Endothelial cell of umbilical vein (primary cell): ENCODE data around the gene SLC7A4. TPM values are rescaled to one million over a fixed set of nuclear protein-coding genes. Genes with fewer than 3 reads are reported as not detected.

Source experiments
- BruUV-seq: library from RNA; stranded (reverse); fragments of 400-500 nt; replicated peaks from 2 replicates; lab custom pipeline; 2021; lab: Mats Ljungman, UMichigan
- CTCF ChIA-PET: fragments of 300-600, 350-600 bp; sonication (Branson Sonifier 250); formaldehyde crosslinking; loops from one replicate; lab custom pipeline; 2021; ENCODE audit warnings: antibody characterized with exemption, inconsistent platforms; lab: Charles Lee
- POLR2A ChIA-PET: fragments of 300-600, 350-600 bp; sonication (Branson Sonifier 250); formaldehyde crosslinking; loops from one replicate; lab custom pipeline; 2021; ENCODE audit warnings: antibody characterized with exemption, inconsistent platforms; lab: Charles Lee
- DNase-seq: peaks from one replicate; pipeline ENCODE4 v3.0.0-alpha.2; 2011; ENCODE audit warnings: low read depth, low spot score
- FAIRE-seq: peaks from 2 replicates; lab custom pipeline; 2011; peaks lifted over from hg19 to GRCh38; lab: Jason Lieb, UNC
- H2AFZ ChIP-seq: 2 replicates; pipeline ENCODE4 v1.6.0; 2012; ENCODE audit warnings: low read depth, low read length, control low read depth, inconsistent platforms
- H3K27ac ChIP-seq: 2 replicates; pipeline ENCODE4 v1.5.1; 2011; ENCODE audit warnings: low read depth, mild to moderate bottlenecking, control low read depth, low read length, moderate library complexity; ENCODE audit not compliant: insufficient read depth
- H3K27me3 ChIP-seq, 2 experiments: 2 replicates each; pipeline versions ENCODE4 v1.6.0 to v1.6.1; 2011; ENCODE audit warnings: low read length in 2 of 2, mixed read lengths in 1 of 2; ENCODE audit not compliant: control insufficient read depth in 2 of 2, insufficient read depth in 2 of 2
- H3K36me3 ChIP-seq, 2 experiments: 2 replicates in 1 of 2; 3 replicates in 1 of 2; pipeline ENCODE4 v1.5.1; 2011; ENCODE audit warnings: low read length in 2 of 2, mild to moderate bottlenecking in 1 of 2, moderate library complexity in 1 of 2; ENCODE audit not compliant: control insufficient read depth in 2 of 2, insufficient read depth in 2 of 2; ENCODE audit errors: extremely low read depth in 1 of 2
- H3K4me1 ChIP-seq: 3 replicates; pipeline ENCODE4 v1.5.1; 2011; ENCODE audit warnings: mild to moderate bottlenecking, low read length; ENCODE audit not compliant: control insufficient read depth, insufficient read depth; ENCODE audit errors: extremely low read depth
- H3K4me2 ChIP-seq: 2 replicates; pipeline ENCODE4 v1.6.1; 2011; ENCODE audit warnings: low read length, control low read depth, mixed read lengths; ENCODE audit not compliant: insufficient read depth
- H3K4me3 ChIP-seq, 3 experiments: fragments of 200-600 bp in 1 of 3; sonication (generic), shearing (Covaris generic) in 1 of 3; replicated peaks in 1 of 3; 2 replicates each; pipeline ENCODE4 v1.5.1; 2011 to 2016; ENCODE audit warnings: control low read depth in 3 of 3, low read length in 3 of 3, mild to moderate bottlenecking in 2 of 3, inconsistent platforms in 1 of 3, low read depth in 1 of 3, moderate library complexity in 1 of 3; ENCODE audit not compliant: insufficient read depth in 1 of 3
- H3K79me2 ChIP-seq: 2 replicates; pipeline ENCODE4 v1.6.0; 2012; ENCODE audit warnings: low read length, inconsistent platforms; ENCODE audit not compliant: control insufficient read depth, insufficient read depth
- H3K9ac ChIP-seq: replicated peaks from 2 replicates; pipeline ENCODE3; 2011; ENCODE audit warnings: low read length, control low read depth; ENCODE audit not compliant: insufficient read depth; ENCODE audit errors: extremely low read depth
- H3K9me1 ChIP-seq: replicated peaks from 3 replicates; pipeline ENCODE4 v1.6.0; 2011; ENCODE audit warnings: mild to moderate bottlenecking, low read length; ENCODE audit not compliant: control insufficient read depth, insufficient read depth; ENCODE audit errors: extremely low read depth
- H3K9me3 ChIP-seq: replicated peaks from 2 replicates; pipeline ENCODE4 v1.5.1; 2012; ENCODE audit warnings: low read length, inconsistent platforms; ENCODE audit not compliant: control insufficient read depth, insufficient read depth
- H4K20me1 ChIP-seq: replicated peaks from 2 replicates; pipeline ENCODE3; 2011; ENCODE audit warnings: mild to moderate bottlenecking, low read length; ENCODE audit not compliant: control insufficient read depth, insufficient read depth; ENCODE audit errors: extremely low read depth
- MAX ChIP-seq: IDR thresholded peaks from 2 replicates; pipeline ENCODE4 v1.6.1; 2011; ENCODE audit not compliant: insufficient read depth, insufficient read length
- POLR2AphosphoS5 ChIP-seq: IDR thresholded peaks from 2 replicates; pipeline ENCODE4 v1.6.1; 2012; ENCODE audit warnings: low read depth, mild to moderate bottlenecking, control low read depth, low read length, moderate library complexity; ENCODE audit not compliant: insufficient read depth
- dilution Hi-C: fragments of 300-500 bp; cut with MboI; formaldehyde crosslinking; loops from one replicate; pipeline ENCODE4 v1.15.0; 2019; ENCODE audit warnings: low sequenced_read_pairs; ENCODE audit not compliant: extremely low pct_ligation_motif_present
- intact Hi-C: fragments of 100-400 bp; cut with micrococcal nuclease; formaldehyde crosslinking; loops from one replicate; pipeline ENCODE4 v1.10.0; 2022
- microRNA counts: library from miRNA; unstranded; fragments of <30 nt; microRNA quantifications from one replicate; lab custom pipeline; 2016
- microRNA-seq: library from miRNA; unstranded; fragments of <30 nt; microRNA quantifications from one replicate; pipeline ENCODE4 v1.2.0, GENCODE V29; 2021; ENCODE audit warnings: borderline number of aligned reads, borderline replicate concordance
- polyA plus RNA-seq, 4 experiments: library from polyadenylated mRNA; depleted of rRNA in 3 of 4; stranded (reverse) in 3 of 4; unstranded in 1 of 4; fragments of >200 nt; gene quantifications; 2 replicates each; pipeline versions ENCODE4 v1.2.1 to v1.2.3, GENCODE V29; 2011 to 2012; ENCODE audit warnings: missing spikeins in 1 of 4
- small RNA-seq: library from RNA; depleted of rRNA; stranded (forward); fragments of <200 nt; gene quantifications from one replicate; pipeline ENCODE3, GENCODE V24; 2012; ENCODE audit warnings: low replicate concordance, low read depth; ENCODE audit not compliant: insufficient read depth, insufficient read length
- total RNA-seq: library from RNA; stranded (reverse); gene quantifications from 2 replicates; pipeline ENCODE4 v1.2.3, GENCODE V29; 2021

SLC7A4 gene
- total and polyA plus RNA-seq, 2 donors (not counting 3 experiments of a cell fraction or from before 2014, with no cell fraction given) = not detected

GRCh38 chr22:20979243-20979809, 53.0 kb downstream of the SLC7A4 start:
- CTCF ChIA-PET = interaction anchor here (0.9 to 1.2 kb wide), 3 partner anchors 18 to 94 kb away, joined by 3 to 6 read pairs (median 3); no protein-coding TSS in a partner anchor

More at GRCh38 chr22:20979243-20979809, 53.0 kb downstream of the SLC7A4 start:
- H3K4me1 ChIP-seq = peaks cover 17% of the 10 kb centered on the region
- POLR2A ChIA-PET = no interaction called here
- peak overlapping the region in 1 of 3 experiments; percentile 12 for H3K4me3 ChIP-seq
- no peaks in the 10 kb centered on the region for H4K20me1 ChIP-seq
- H3K9me1 ChIP-seq = no peaks in the 10 kb centered on the region
- dilution Hi-C loops = no loop called here
- DNase-seq (peak; percentile 75), FAIRE-seq (peak; percentile 73)
- no peak overlapping the region for H3K27ac ChIP-seq
- peak overlapping the region; percentile 93 for H2AFZ ChIP-seq
- H3K4me2 ChIP-seq = peak overlapping the region; percentile 55
- H3K79me2 ChIP-seq = peaks cover 17% of the 10 kb centered on the region
- H3K27me3 ChIP-seq = no peaks in the 10 kb centered on the region
- intact Hi-C loops = no loop called here
- no peak overlapping the region for H3K9ac ChIP-seq
- no TSS peak for BruUV-seq
- no peak for TF ChIP-seq POLR2AphosphoS5
- TF ChIP-seq MAX = peak; percentile 49
- H3K9me3 ChIP-seq = peaks cover 5% of the 10 kb centered on the region
- H3K36me3 ChIP-seq = no peaks in the 10 kb centered on the region

MicroRNAs within 50 kb of the gene (microRNA counts, 767-probe panel; counts per million panel counts)
- 723 counts per million, percentile 96 among the panel's probes with 10 or more counts for microRNA hsa-miR-649 (lab: Ali Mortazavi, UCI)

Small RNA genes lying within 50 kb of the gene (microRNA-seq; reads per million reads assigned to microRNA genes)
- gene MIR649 = not detected

Small RNA genes lying within 50 kb of the gene (small RNA-seq; reads per million reads assigned to genes)
- not detected for gene MIR649

Other genes starting within 250 kb of the SLC7A4 start
- 51.4 and 56.4 TPM in 2 replicates for gene PI4KA, start 173.8 kb downstream of the SLC7A4 start, total RNA-seq
- 28.9 and 30.1 TPM in 2 replicates for gene PI4KA, start 173.8 kb downstream of the SLC7A4 start, polyA plus RNA-seq
- 26.7 and 27.0 TPM in 2 replicates for gene SNAP29, start 173.6 kb downstream of the SLC7A4 start, total RNA-seq
- gene SNAP29, start 173.6 kb downstream of the SLC7A4 start, polyA plus RNA-seq = 16.2 and 16.4 TPM in 2 replicates
- 47.1 and 50.6 TPM in 2 replicates for gene CRKL, start 115.2 kb downstream of the SLC7A4 start, total RNA-seq
- gene CRKL, start 115.2 kb downstream of the SLC7A4 start, polyA plus RNA-seq = 15.4 and 18.0 TPM in 2 replicates
- not detected in 2 replicates for gene AIFM3, start 65.3 kb downstream of the SLC7A4 start, total RNA-seq
- gene AIFM3, start 65.3 kb downstream of the SLC7A4 start, polyA plus RNA-seq = 0.11 and 0.15 TPM in 2 replicates
- 60.1 and 86.8 TPM in 2 replicates for gene LZTR1, start 50.3 kb downstream of the SLC7A4 start, total RNA-seq
- 56.6 and 60.7 TPM in 2 replicates for gene LZTR1, start 50.3 kb downstream of the SLC7A4 start, polyA plus RNA-seq
- 13.5 and 14.9 TPM in 2 replicates for gene THAP7, start 30.4 kb downstream of the SLC7A4 start, total RNA-seq
- gene THAP7, start 30.4 kb downstream of the SLC7A4 start, polyA plus RNA-seq = 24.4 and 33.0 TPM in 2 replicates
- not detected in 2 replicates for gene P2RX6, start 17.4 kb downstream of the SLC7A4 start, total RNA-seq
- 0.06 TPM in 1 of 2 replicates, not detected in the other for gene P2RX6, start 17.4 kb downstream of the SLC7A4 start, polyA plus RNA-seq
- not detected in 2 replicates for gene LRRC74B, start 13.4 kb upstream of the SLC7A4 start, total RNA-seq
- not detected in 2 replicates for gene LRRC74B, start 13.4 kb upstream of the SLC7A4 start, polyA plus RNA-seq